Measurements from ENCODE around the gene ZNF710.

DNA sequence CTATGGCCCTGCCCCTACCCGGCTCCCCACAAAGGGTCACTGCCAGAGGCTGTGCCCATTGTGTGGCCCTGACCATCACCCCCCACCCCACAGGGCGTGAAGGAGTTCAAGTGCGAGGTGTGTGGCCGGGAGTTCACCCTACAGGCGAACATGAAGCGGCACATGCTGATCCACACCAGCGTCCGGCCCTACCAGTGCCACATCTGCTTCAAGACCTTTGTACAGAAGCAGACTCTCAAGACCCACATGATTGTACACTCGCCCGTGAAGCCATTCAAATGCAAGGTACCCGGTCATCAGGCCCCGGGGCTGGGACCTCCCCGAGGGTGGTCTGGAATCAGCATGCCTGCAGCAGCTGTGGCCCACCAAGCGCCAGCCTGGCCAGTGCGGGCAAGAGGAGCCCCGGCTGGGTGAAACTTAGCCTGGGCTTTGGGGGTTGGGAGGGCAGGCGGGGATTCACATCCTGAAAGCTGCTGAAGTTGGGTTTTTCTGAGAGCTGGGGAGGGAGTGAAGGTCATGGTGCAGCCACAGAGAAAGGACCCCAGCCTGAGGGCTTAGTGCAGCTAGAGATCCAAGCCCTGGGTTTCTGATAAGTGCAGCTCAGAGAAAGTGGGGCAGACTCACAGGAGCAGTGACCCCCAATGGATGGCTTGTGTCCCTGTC is 72.0 kb downstream of the ZNF710 start:
- TF ChIP-seq, protein P1, sequence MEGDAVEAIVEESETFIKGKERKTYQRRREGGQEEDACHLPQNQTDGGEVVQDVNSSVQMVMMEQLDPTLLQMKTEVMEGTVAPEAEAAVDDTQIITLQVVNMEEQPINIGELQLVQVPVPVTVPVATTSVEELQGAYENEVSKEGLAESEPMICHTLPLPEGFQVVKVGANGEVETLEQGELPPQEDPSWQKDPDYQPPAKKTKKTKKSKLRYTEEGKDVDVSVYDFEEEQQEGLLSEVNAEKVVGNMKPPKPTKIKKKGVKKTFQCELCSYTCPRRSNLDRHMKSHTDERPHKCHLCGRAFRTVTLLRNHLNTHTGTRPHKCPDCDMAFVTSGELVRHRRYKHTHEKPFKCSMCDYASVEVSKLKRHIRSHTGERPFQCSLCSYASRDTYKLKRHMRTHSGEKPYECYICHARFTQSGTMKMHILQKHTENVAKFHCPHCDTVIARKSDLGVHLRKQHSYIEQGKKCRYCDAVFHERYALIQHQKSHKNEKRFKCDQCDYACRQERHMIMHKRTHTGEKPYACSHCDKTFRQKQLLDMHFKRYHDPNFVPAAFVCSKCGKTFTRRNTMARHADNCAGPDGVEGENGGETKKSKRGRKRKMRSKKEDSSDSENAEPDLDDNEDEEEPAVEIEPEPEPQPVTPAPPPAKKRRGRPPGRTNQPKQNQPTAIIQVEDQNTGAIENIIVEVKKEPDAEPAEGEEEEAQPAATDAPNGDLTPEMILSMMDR (IDR thresholded peaks at IDR 0.05) = no peak
- no peak for TF ChIP-seq POLR2A (IDR thresholded peaks at IDR 0.05)

Measured in testis (tissue), 2 donors.